Nephron (organoid): Measurements from ENCODE around the gene AFF1.

Experiments
- H3K27ac Mint-ChIP-seq, 3 experiments: 2 replicates each; pipeline ENCODE4 v1.8.0; 2020; ENCODE audit warnings: mixed read lengths in 3 of 3, mild to moderate bottlenecking in 2 of 3, moderate library complexity in 1 of 3
- H3K27me3 Mint-ChIP-seq: 2 replicates; pipeline ENCODE4 v1.8.0; 2021; ENCODE audit warnings: low read depth, mild to moderate bottlenecking, moderate library complexity, mixed read lengths
- H3K36me3 Mint-ChIP-seq: 2 replicates; pipeline ENCODE4 v1.8.0; 2020; ENCODE audit warnings: low read depth, mixed read lengths
- H3K4me1 Mint-ChIP-seq: 2 replicates; pipeline ENCODE4 v1.8.0; 2020; ENCODE audit warnings: mixed read lengths
- H3K4me3 Mint-ChIP-seq, 3 experiments: 2 replicates each; pipeline ENCODE4 v1.8.0; 2020; ENCODE audit warnings: mild to moderate bottlenecking in 3 of 3, mixed read lengths in 3 of 3, moderate library complexity in 2 of 3
- H3K9me3 Mint-ChIP-seq: 2 replicates; pipeline ENCODE4 v1.8.0; 2020; ENCODE audit warnings: mixed read lengths
- CTCF ChIP-seq, 3 experiments: fragments of 200-600 bp; sonication (generic); IDR thresholded peaks; one replicate each; pipeline ENCODE4 v1.5.0; 2021; ENCODE audit warnings: antibody characterized with exemption in 3 of 3; ENCODE audit not compliant: unreplicated experiment in 3 of 3

Gene AFF1

GRCh38 chr4:87044511-87045233, 109.9 kb downstream of the AFF1 start:
- H3K27me3 Mint-ChIP-seq = no peaks in the 10 kb centered on the region
- TF ChIP-seq CTCF (IDR thresholded peaks at IDR 0.05; ENCODE audit: unreplicated experiment in 3 of 3) = no peak
- no peaks in the 10 kb centered on the region for H3K4me1 Mint-ChIP-seq
- H3K4me3 Mint-ChIP-seq = no peak overlapping the region
- peaks cover 22% of the 10 kb centered on the region for H3K36me3 Mint-ChIP-seq
- H3K9me3 Mint-ChIP-seq = no peaks in the 10 kb centered on the region
- H3K27ac Mint-ChIP-seq = no peak overlapping the region

GRCh38 chr4:87045234-87045558, 110.4 kb downstream of the AFF1 start:
- Mint-ChIP-seq H3K4me1 (no peaks in the 10 kb centered on the region), H3K9me3 (no peaks in the 10 kb centered on the region), H3K4me3 (no peak overlapping the region), H3K27me3 (no peaks in the 10 kb centered on the region), H3K27ac (no peak overlapping the region), H3K36me3 (peaks cover 27% of the 10 kb centered on the region)
- no peak for TF ChIP-seq CTCF (IDR thresholded peaks at IDR 0.05; ENCODE audit: unreplicated experiment in 3 of 3)

GRCh38 chr4:87045659-87046058, 110.8 kb downstream of the AFF1 start:
- Mint-ChIP-seq H3K27ac (no peak overlapping the region), H3K4me3 (peak overlapping the region in 2 of 3 experiments; percentile 18 to 35), H3K4me1 (no peaks in the 10 kb centered on the region), H3K27me3 (no peaks in the 10 kb centered on the region), H3K36me3 (peaks cover 32% of the 10 kb centered on the region), H3K9me3 (no peaks in the 10 kb centered on the region)
- TF ChIP-seq CTCF (IDR thresholded peaks at IDR 0.05; ENCODE audit: unreplicated experiment in 3 of 3) = no peak

GRCh38 chr4:87046121-87046551, 111.3 kb downstream of the AFF1 start:
- Mint-ChIP-seq H3K36me3 (peaks cover 36% of the 10 kb centered on the region), H3K27ac (no peak overlapping the region), H3K4me1 (no peaks in the 10 kb centered on the region), H3K4me3 (no peak overlapping the region), H3K9me3 (no peaks in the 10 kb centered on the region), H3K27me3 (no peaks in the 10 kb centered on the region)
- no peak for TF ChIP-seq CTCF (IDR thresholded peaks at IDR 0.05; ENCODE audit: unreplicated experiment in 3 of 3)

- TF ChIP-seq CTCF (IDR thresholded peaks at IDR 0.05; ENCODE audit: unreplicated experiment in 3 of 3) = no peak
- Mint-ChIP-seq H3K4me1 (no peaks in the 10 kb centered on the region), H3K4me3 (no peak overlapping the region), H3K27ac (peak overlapping the region in 1 of 3 experiments; percentile 51), H3K27me3 (no peaks in the 10 kb centered on the region), H3K36me3 (peaks cover 44% of the 10 kb centered on the region), H3K9me3 (no peaks in the 10 kb centered on the region)
These were observed 112.5 kb downstream of the AFF1 start for GRCh38 chr4:87047281-87047798.

GRCh38 chr4:87049508-87049907, 114.7 kb downstream of the AFF1 start:
- Mint-ChIP-seq H3K4me3 (no peak overlapping the region), H3K36me3 (peaks cover 56% of the 10 kb centered on the region), H3K27ac (no peak overlapping the region), H3K4me1 (peaks cover 6% of the 10 kb centered on the region), H3K27me3 (peaks cover 3% of the 10 kb centered on the region), H3K9me3 (no peaks in the 10 kb centered on the region)
- no peak for TF ChIP-seq CTCF (IDR thresholded peaks at IDR 0.05; ENCODE audit: unreplicated experiment in 3 of 3)
